Pancreas (tissue), 10 donors: ENCODE results near the gene NOC3L. TPM values are rescaled to one million over a fixed set of nuclear protein-coding genes. Genes with fewer than 3 reads are reported as not detected.

Experiments
- ATAC-seq, 4 donors: fragments of 200-7000 bp; cut with Tn5 transposase; one replicate each; pipeline versions ENCODE4 v1.8.0 to v1.9.1; 2020; ENCODE audit warnings: mild to moderate bottlenecking in 4 of 4, moderate library complexity in 4 of 4
- DNase-seq, 6 donors: peaks; one replicate each; pipeline ENCODE4 v3.0.0-alpha.2; 2020
- FAIRE-seq: peaks from 2 replicates; lab custom pipeline; 2012; peaks lifted over from hg19 to GRCh38; lab: Jason Lieb, UNC
- H3K27ac ChIP-seq, 4 donors: fragments of 200-600 bp; sonication (generic); 1 replicate in 3 of 4; 2 replicates in 1 of 4; pipeline versions ENCODE4 v1.5.0 to v1.8.0; 2020
- H3K27me3 ChIP-seq, 4 donors: fragments of 200-600 bp; one replicate each; pipeline ENCODE4 v1.8.0; 2021
- H3K36me3 ChIP-seq, 3 donors: fragments of 200-600 bp; sonication (generic) in 1 of 3; one replicate each; pipeline versions ENCODE4 v1.5.0 to v1.8.0; 2020 to 2021
- H3K4me1 ChIP-seq, 3 donors: fragments of 200-600 bp; one replicate each; pipeline ENCODE4 v1.8.0; 2021
- H3K4me3 ChIP-seq, 4 donors: fragments of 200-600 bp; sonication (generic) in 2 of 4; one replicate each; pipeline versions ENCODE4 v1.5.0 to v1.8.0; 2020 to 2021
- H3K9me3 ChIP-seq, 4 donors: fragments of 200-600 bp; one replicate each; pipeline ENCODE4 v1.8.0; 2021
- CTCF ChIP-seq, 4 donors: fragments of 200-600 bp; sonication (generic) in 3 of 4; IDR thresholded peaks; one replicate each; pipeline versions ENCODE4 v1.5.0 to v1.8.0; 2021; ENCODE audit warnings: antibody characterized with exemption in 4 of 4
- WGBS, 2 donors: extraction: QIAGEN DNeasy Blood & Tissue Kit; methylation state at CpG; one replicate each; pipeline ENCODE4 v1.1.7; 2013; 5-methylcytosine and 5-hydroxymethylcytosine counted together
- intact Hi-C, 3 donors: fragments of 100-400 bp; cut with DNase I; formaldehyde crosslinking; loops; one replicate each; pipeline versions ENCODE4 v1.11.1 to v1.14.2; 2022
- polyA plus RNA-seq, 2 donors: library from polyadenylated mRNA; stranded (reverse); fragments of 200-250 nt; gene quantifications; one replicate each; pipeline ENCODE4 v1.2.3, GENCODE V29; 2013
- total RNA-seq, 6 donors: library from RNA; stranded (reverse); fragmentation: NEBNext Ultra II Directional in 4 of 6; extraction: Animal tissue kit (Norgen Biotek cat#: 25700) in 4 of 6; gene quantifications; one replicate each; pipeline versions ENCODE4 v1.2.1 to v1.2.4, GENCODE V29; 2021 to 2023
- donor health status: healthy with polysubstance abuse.
- donor health status: DM: no; HTN: no; CAD: no; lungs with moderate emphysema.
- donor health status: DM: no; HTN: no; CAD: no.
- donor health status: control.
- donor health status: control.
- donor health status: Bipolar disorder and iron deficiency.
- donor health status: DM: yes; HTN: yes; CAD: no.
- donor health status: DM: no; HTN: no; CAD: no.
- donor health status: DM: no; HTN: no; CAD: no.
- donor health status: DM: yes; HTN: yes; CAD: no.

Gene NOC3L
- total and polyA plus RNA-seq, 8 donors, result 3.3 to 9.4 (median 6.1) TPM

DNA sequence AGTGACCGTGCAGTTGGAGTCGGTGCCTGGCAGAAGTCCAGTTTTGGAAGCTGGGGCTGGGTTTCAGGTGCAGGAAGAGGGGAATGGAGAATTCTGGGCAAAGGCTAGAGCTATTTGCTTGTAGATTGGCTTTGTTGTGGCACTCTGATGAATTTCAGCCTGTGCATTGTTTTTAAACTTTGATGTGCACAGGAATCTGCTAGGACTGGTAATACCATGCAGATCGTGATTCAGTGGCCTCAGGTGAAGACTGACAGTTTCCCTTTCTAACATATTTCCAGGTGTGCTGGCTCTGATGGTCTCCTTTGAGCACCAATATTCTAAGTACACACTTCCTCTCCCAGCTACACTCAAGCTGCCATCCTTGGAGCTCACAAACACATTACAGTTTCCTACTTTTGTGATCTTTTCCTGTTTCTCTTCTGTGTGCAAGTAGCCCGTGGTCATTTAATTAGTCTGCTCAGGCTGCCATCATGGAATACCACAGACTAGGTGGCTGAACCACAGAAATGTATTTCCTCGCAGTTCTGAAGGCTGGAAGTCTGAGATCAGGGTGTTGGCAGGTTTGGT lies 55.6 kb downstream of the NOC3L start:
- DNase-seq (no peak), FAIRE-seq (no peak), ATAC-seq (no peak)
- Histone ChIP-seq H3K27me3 (no peaks in the 10 kb centered on the region), H3K9me3 (no peaks in the 10 kb centered on the region), H3K4me3 (no peak overlapping the region), H3K27ac (no peak overlapping the region), H3K4me1 (no peaks in the 10 kb centered on the region), H3K36me3 (peaks cover 0 to 34% (median 0%) of the 10 kb centered on the region in 3 donors)
- 69 to 75% methylated on average over 5 of the region's 5 CpGs for WGBS, 2 donors
- intact Hi-C loops, result no loop called here
- no peak for TF ChIP-seq CTCF (IDR thresholded peaks at IDR 0.05)

DNA sequence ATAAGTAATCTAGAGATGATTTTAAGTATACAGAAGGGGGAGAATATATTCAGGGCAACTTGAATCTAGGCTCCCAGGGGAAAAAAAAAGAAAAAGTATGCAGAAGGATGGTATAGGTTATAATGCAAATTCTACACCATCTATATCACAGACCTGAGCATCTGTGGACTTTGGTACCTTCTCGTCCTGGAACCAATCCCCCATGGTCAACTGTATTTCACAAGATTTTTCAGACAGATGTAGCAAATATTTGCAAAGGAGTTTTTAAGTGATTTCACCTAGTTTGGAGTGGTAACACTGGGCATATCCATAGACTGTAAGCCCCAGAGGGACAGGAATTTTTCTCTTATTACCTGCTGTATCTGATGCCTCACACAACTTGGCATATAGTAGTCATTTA lies 58.8 kb downstream of the NOC3L start:
- Histone ChIP-seq H3K4me1 (no peaks in the 10 kb centered on the region), H3K4me3 (no peak overlapping the region), H3K9me3 (no peaks in the 10 kb centered on the region), H3K27ac (no peak overlapping the region), H3K27me3 (no peaks in the 10 kb centered on the region), H3K36me3 (peaks cover 0 to 15% (median 0%) of the 10 kb centered on the region in 3 donors)
- WGBS, 2 donors, result 80 to 81% methylated on average over 1 of the region's 1 CpG
- intact Hi-C loops, result no loop called here
- no peak for DNase-seq
- ATAC-seq, result no peak
- no peak for TF ChIP-seq CTCF (IDR thresholded peaks at IDR 0.05)
- FAIRE-seq, result no peak

- Histone ChIP-seq H3K4me3 (no peak overlapping the region), H3K9me3 (no peaks in the 10 kb centered on the region), H3K27me3 (no peaks in the 10 kb centered on the region), H3K36me3 (peaks cover 0 to 5% (median 0%) of the 10 kb centered on the region in 3 donors), H3K27ac (no peak overlapping the region), H3K4me1 (peaks cover 0 to 4% (median 0%) of the 10 kb centered on the region in 3 donors)
- intact Hi-C loops, result no loop called here
- FAIRE-seq (no peak), DNase-seq (no peak), ATAC-seq (no peak)
- 90 to 98% methylated on average over 3 of the region's 3 CpGs for WGBS, 2 donors
- no peak for TF ChIP-seq CTCF (IDR thresholded peaks at IDR 0.05)
Observed at GRCh38 chr10:94300042-94300441, 62.7 kb downstream of the NOC3L start.

GRCh38 chr10:94299417-94299816 lies 63.3 kb downstream of the NOC3L start:
- no peaks in the 10 kb centered on the region for H3K27me3 ChIP-seq
- no peak overlapping the region for H3K27ac ChIP-seq
- no peak for TF ChIP-seq CTCF (IDR thresholded peaks at IDR 0.05)
- no peak overlapping the region for H3K4me3 ChIP-seq
- no peaks in the 10 kb centered on the region for H3K36me3 ChIP-seq
- intact Hi-C loops, result no loop called here
- no peaks in the 10 kb centered on the region for H3K9me3 ChIP-seq
- FAIRE-seq (no peak), ATAC-seq (no peak), DNase-seq (no peak)
- 58 to 78% methylated on average over 3 of the region's 3 CpGs for WGBS, 2 donors
- H3K4me1 ChIP-seq, result peaks cover 0 to 4% (median 0%) of the 10 kb centered on the region in 3 donors

GRCh38 chr10:94294168-94294567 lies 68.6 kb downstream of the NOC3L start:
- DNase-seq, result no peak
- no peak for ATAC-seq
- TF ChIP-seq CTCF (IDR thresholded peaks at IDR 0.05), result no peak
- Histone ChIP-seq H3K36me3 (no peaks in the 10 kb centered on the region), H3K4me1 (peaks cover 0 to 6% (median 4%) of the 10 kb centered on the region in 3 donors), H3K27ac (no peak overlapping the region), H3K4me3 (no peak overlapping the region), H3K27me3 (no peaks in the 10 kb centered on the region), H3K9me3 (no peaks in the 10 kb centered on the region)
- peak; percentile 39 for FAIRE-seq
- 84 to 85% methylated on average over 5 of the region's 5 CpGs for WGBS, 2 donors
- intact Hi-C loops, result no loop called here
